CD14-positive monocyte (primary cell): ENCODE results near the gene FAM227B. TPM values are rescaled to one million over a fixed set of nuclear protein-coding genes. Genes with fewer than 3 reads are reported as not detected.
"Not testable (repeated sequence)": the region's sequence is repeated elsewhere in the genome, so short reads cannot be mapped to it uniquely, and the experiment has no call there.

Experiments
- DNase-seq, 3 donors: peaks; one replicate each; pipeline ENCODE4 v3.0.0-alpha.2; 2011 to 2022
- H2AFZ ChIP-seq: 2 replicates; pipeline ENCODE4 v1.6.0; 2012; ENCODE audit warnings: mild to moderate bottlenecking, low read depth, low read length, inconsistent platforms; ENCODE audit not compliant: insufficient read depth, poor library complexity, severe bottlenecking
- H3K27ac ChIP-seq, 2 donors: 1 replicate in 1 of 2; 2 replicates in 1 of 2; pipeline ENCODE4 v1.5.1; 2012 to 2013; ENCODE audit warnings: low read length in 2 of 2, control low read depth in 1 of 2, inconsistent platforms in 1 of 2, low read depth in 1 of 2, mild to moderate bottlenecking in 1 of 2
- H3K27me3 ChIP-seq, 2 donors: one replicate each; pipeline versions ENCODE4 v1.6.0 to v1.6.1; 2011 to 2013; ENCODE audit warnings: low read length in 2 of 2; ENCODE audit not compliant: control insufficient read depth in 2 of 2, insufficient read depth in 2 of 2
- H3K36me3 ChIP-seq, 2 donors: replicated peaks in 1 of 2; 1 replicate in 1 of 2; 2 replicates in 1 of 2; pipeline versions ENCODE4 v1.5.1 to v1.6.1; 2012 to 2013; ENCODE audit warnings: low read length in 2 of 2, control low read depth in 1 of 2, inconsistent platforms in 1 of 2, mild to moderate bottlenecking in 1 of 2; ENCODE audit not compliant: insufficient read depth in 2 of 2, control insufficient read depth in 1 of 2
- H3K4me1 ChIP-seq, 2 donors: 1 replicate in 1 of 2; 2 replicates in 1 of 2; pipeline versions ENCODE4 v1.5.1 to v1.6.1; 2012 to 2013; ENCODE audit warnings: low read length in 2 of 2, control low read depth in 1 of 2, inconsistent platforms in 1 of 2, mild to moderate bottlenecking in 1 of 2, moderate library complexity in 1 of 2; ENCODE audit not compliant: insufficient read depth in 2 of 2, control insufficient read depth in 1 of 2
- H3K4me2 ChIP-seq: replicated peaks from 2 replicates; pipeline ENCODE3; 2012; ENCODE audit warnings: low read length, moderate library complexity, mild to moderate bottlenecking; ENCODE audit not compliant: poor library complexity, severe bottlenecking; ENCODE audit errors: extremely low read depth
- H3K4me3 ChIP-seq, 3 experiments: fragments of 200-600 bp in 1 of 3; sonication (generic) in 1 of 3; replicated peaks in 1 of 3; 1 replicate in 2 of 3; 2 replicates in 1 of 3; pipeline ENCODE4 v1.5.1; 2011 to 2013; ENCODE audit warnings: low read length in 3 of 3, mild to moderate bottlenecking in 3 of 3, control low read depth in 2 of 3, low read depth in 2 of 3, inconsistent platforms in 1 of 3, moderate library complexity in 1 of 3
- H3K79me2 ChIP-seq: 2 replicates; pipeline ENCODE4 v1.6.0; 2012; ENCODE audit warnings: mild to moderate bottlenecking, control low read depth, inconsistent platforms, low read length, moderate library complexity; ENCODE audit not compliant: insufficient read depth
- H3K9ac ChIP-seq: 2 replicates; pipeline ENCODE4 v1.6.0; 2017; ENCODE audit warnings: low read length, mild to moderate bottlenecking; ENCODE audit not compliant: insufficient read depth, poor library complexity, severe bottlenecking
- H3K9me3 ChIP-seq, 2 donors: replicated peaks in 1 of 2; 1 replicate in 1 of 2; 2 replicates in 1 of 2; pipeline versions ENCODE4 v1.5.1 to v1.6.1; 2012 to 2013; ENCODE audit warnings: low read length in 2 of 2, control low read depth in 1 of 2; ENCODE audit not compliant: control insufficient read depth in 1 of 2, insufficient read depth in 1 of 2
- H4K20me1 ChIP-seq: 2 replicates; pipeline ENCODE4 v1.6.0; 2012; ENCODE audit warnings: mild to moderate bottlenecking, low read length, control low read depth, moderate library complexity; ENCODE audit not compliant: insufficient read depth
- H3K27ac Mint-ChIP-seq, 7 donors: one replicate each; pipeline ENCODE4 v1.8.0; 2020; ENCODE audit warnings: mild to moderate bottlenecking in 7 of 7, mixed read lengths in 7 of 7, moderate library complexity in 6 of 7, inconsistent platforms in 2 of 7
- H3K27me3 Mint-ChIP-seq, 3 donors: one replicate each; pipeline ENCODE4 v1.8.0; 2021 to 2022; ENCODE audit warnings: low read depth in 3 of 3, mild to moderate bottlenecking in 3 of 3, mixed read lengths in 3 of 3, moderate library complexity in 3 of 3, inconsistent platforms in 1 of 3
- H3K36me3 Mint-ChIP-seq, 2 donors: one replicate each; pipeline ENCODE4 v1.8.0; 2020; ENCODE audit warnings: mixed read lengths in 2 of 2, inconsistent platforms in 1 of 2, mild to moderate bottlenecking in 1 of 2
- H3K4me1 Mint-ChIP-seq: one replicate; pipeline ENCODE4 v1.8.0; 2020; ENCODE audit warnings: mild to moderate bottlenecking, mixed read lengths
- H3K4me3 Mint-ChIP-seq, 2 donors: one replicate each; pipeline ENCODE4 v1.8.0; 2020; ENCODE audit warnings: mild to moderate bottlenecking in 2 of 2, mixed read lengths in 2 of 2, moderate library complexity in 1 of 2
- H3K9me3 Mint-ChIP-seq, 7 donors: one replicate each; pipeline ENCODE4 v1.8.0; 2020 to 2022; ENCODE audit warnings: mixed read lengths in 7 of 7, mild to moderate bottlenecking in 6 of 7, moderate library complexity in 6 of 7, inconsistent platforms in 2 of 7
- WGBS: methylation state at CpG from one replicate; pipeline ENCODE4 v1.1.5; 2013; ENCODE audit warnings: missing lambda C conversion rate; ENCODE audit not compliant: insufficient coverage; 5-methylcytosine and 5-hydroxymethylcytosine counted together
- intact Hi-C, 2 donors: fragments of 100-400 bp; cut with micrococcal nuclease; formaldehyde crosslinking; loops; one replicate each; pipeline versions ENCODE4 v1.15.0 to v1.15.1; 2023
- polyA plus RNA-seq, 3 donors: library from polyadenylated mRNA; depleted of rRNA in 1 of 3; unstranded in 2 of 3; stranded (reverse) in 1 of 3; fragments of 300-500 nt in 2 of 3; fragments of >200 nt in 1 of 3; fragmentation: Illumina TruSeq in 2 of 3; gene quantifications; 1 replicate in 2 of 3; 2 replicates in 1 of 3; pipeline ENCODE4 v1.2.3, GENCODE V29; 2012 to 2021
- TF ChIP-seq, protein P1 (sequence below): fragments of 200-600 bp; IDR thresholded peaks from one replicate; pipeline ENCODE4 v1.8.0; 2022; ENCODE audit warnings: antibody characterized with exemption, mild to moderate bottlenecking

The FAM227B gene
- polyA plus RNA-seq, 3 donors: 0.28 to 0.72 (median 0.49) TPM

DNA sequence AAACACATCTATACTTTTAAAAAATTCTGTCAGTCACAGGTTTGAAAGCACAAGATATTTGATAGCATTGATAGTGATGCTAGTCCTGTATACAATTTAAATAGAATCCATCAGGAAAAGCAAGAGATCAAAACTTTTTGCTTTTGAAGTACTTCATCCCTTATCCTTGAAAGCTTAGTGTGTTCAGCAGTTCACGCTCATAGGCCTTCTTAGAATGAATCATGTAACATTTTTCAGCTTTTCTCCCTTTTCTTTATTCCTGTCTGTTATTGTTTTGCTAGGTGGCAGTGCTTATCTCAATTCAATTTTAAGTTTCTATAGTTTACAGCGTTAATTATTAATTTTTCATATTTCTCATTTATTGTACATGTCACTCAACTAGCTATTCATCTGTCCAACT lies 128.5 kb downstream of the FAM227B start:
- no peak overlapping the region for H3K9ac ChIP-seq
- H3K27ac ChIP-seq: no peak overlapping the region
- no peak overlapping the region for H3K27ac Mint-ChIP-seq
- no peaks in the 10 kb centered on the region for H3K9me3 Mint-ChIP-seq
- H3K36me3 Mint-ChIP-seq: no peaks in the 10 kb centered on the region
- no peaks in the 10 kb centered on the region for H4K20me1 ChIP-seq
- H2AFZ ChIP-seq: no peak overlapping the region
- intact Hi-C loops: no loop called here
- no peaks in the 10 kb centered on the region for H3K9me3 ChIP-seq
- H3K4me2 ChIP-seq: no peak overlapping the region
- peaks cover 0 to 2% (median 0%) of the 10 kb centered on the region in 3 donors for H3K27me3 Mint-ChIP-seq
- no peaks in the 10 kb centered on the region for H3K79me2 ChIP-seq
- WGBS: no CpG with 5 or more reads among the region's 2 CpGs
- H3K4me3 Mint-ChIP-seq: no peak overlapping the region
- H3K36me3 ChIP-seq: no peaks in the 10 kb centered on the region
- TF ChIP-seq, protein P1, sequence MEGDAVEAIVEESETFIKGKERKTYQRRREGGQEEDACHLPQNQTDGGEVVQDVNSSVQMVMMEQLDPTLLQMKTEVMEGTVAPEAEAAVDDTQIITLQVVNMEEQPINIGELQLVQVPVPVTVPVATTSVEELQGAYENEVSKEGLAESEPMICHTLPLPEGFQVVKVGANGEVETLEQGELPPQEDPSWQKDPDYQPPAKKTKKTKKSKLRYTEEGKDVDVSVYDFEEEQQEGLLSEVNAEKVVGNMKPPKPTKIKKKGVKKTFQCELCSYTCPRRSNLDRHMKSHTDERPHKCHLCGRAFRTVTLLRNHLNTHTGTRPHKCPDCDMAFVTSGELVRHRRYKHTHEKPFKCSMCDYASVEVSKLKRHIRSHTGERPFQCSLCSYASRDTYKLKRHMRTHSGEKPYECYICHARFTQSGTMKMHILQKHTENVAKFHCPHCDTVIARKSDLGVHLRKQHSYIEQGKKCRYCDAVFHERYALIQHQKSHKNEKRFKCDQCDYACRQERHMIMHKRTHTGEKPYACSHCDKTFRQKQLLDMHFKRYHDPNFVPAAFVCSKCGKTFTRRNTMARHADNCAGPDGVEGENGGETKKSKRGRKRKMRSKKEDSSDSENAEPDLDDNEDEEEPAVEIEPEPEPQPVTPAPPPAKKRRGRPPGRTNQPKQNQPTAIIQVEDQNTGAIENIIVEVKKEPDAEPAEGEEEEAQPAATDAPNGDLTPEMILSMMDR: no peak
- H3K4me3 ChIP-seq: no peak overlapping the region
- no peaks in the 10 kb centered on the region for H3K4me1 ChIP-seq
- H3K4me1 Mint-ChIP-seq: peaks cover 9% of the 10 kb centered on the region
- no peak for DNase-seq
- no peaks in the 10 kb centered on the region for H3K27me3 ChIP-seq

DNA sequence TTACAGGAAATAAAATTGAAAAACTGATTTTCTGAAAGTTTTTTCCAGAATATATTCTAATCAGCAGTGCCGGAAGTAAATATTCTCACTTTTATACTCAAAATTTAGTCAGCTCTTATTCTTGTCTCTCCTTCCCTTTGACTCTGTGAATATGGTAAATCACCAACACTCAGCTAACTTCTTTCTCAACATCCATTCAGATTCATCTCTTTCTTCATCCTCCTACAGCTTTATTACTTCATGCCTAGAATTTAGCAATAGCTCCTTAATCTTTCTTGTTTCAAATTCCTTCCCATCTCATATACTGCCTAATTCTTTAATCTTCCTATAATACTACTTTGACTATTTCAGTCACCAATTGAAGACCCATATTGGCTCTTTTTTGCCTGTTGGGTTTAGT lies 129.7 kb downstream of the FAM227B start:
- H3K4me1 ChIP-seq: no peaks in the 10 kb centered on the region
- no peak overlapping the region for H3K4me3 ChIP-seq
- TF ChIP-seq, protein P1: no peak
- H3K36me3 ChIP-seq: no peaks in the 10 kb centered on the region
- intact Hi-C loops: no loop called here
- no peak overlapping the region for H3K4me2 ChIP-seq
- DNase-seq: peak in 1 of 3 donors; percentile 33
- H3K27ac ChIP-seq: no peak overlapping the region
- no peaks in the 10 kb centered on the region for H3K27me3 Mint-ChIP-seq
- H3K27ac Mint-ChIP-seq: no peak overlapping the region
- H3K9me3 ChIP-seq: no peaks in the 10 kb centered on the region
- no peak overlapping the region for H3K4me3 Mint-ChIP-seq
- no peaks in the 10 kb centered on the region for H4K20me1 ChIP-seq
- H3K9ac ChIP-seq: no peak overlapping the region
- peaks cover 9% of the 10 kb centered on the region for H3K4me1 Mint-ChIP-seq
- no peaks in the 10 kb centered on the region for H3K79me2 ChIP-seq
- 100% methylated on average over 1 of the region's 1 CpG for WGBS
- no peaks in the 10 kb centered on the region for H3K9me3 Mint-ChIP-seq
- H3K27me3 ChIP-seq: no peaks in the 10 kb centered on the region
- no peaks in the 10 kb centered on the region for H3K36me3 Mint-ChIP-seq
- H2AFZ ChIP-seq: no peak overlapping the region

DNA sequence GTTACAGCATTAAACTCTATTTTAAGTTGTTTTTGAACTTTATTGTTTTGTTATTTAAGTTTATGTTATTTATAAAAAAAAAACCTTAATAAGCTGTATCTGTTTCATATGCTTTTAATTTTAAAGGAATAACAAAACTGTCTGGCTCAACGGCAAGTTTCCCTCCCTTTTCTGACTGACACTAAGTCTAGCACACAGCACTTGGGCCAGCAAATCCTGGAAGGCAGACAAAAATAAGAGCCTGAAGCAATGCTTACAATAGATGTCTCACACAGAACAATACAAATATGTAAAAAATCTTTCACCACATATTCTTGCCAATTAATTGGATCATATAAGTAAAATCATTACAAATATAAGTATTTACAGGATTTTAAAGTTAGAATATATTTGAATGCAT lies 135.2 kb downstream of the FAM227B start:
- H3K4me1 Mint-ChIP-seq, H3K9me3 Mint-ChIP-seq, H3K4me1 ChIP-seq, H3K4me3 ChIP-seq, H3K36me3 Mint-ChIP-seq, H3K36me3 ChIP-seq, H3K9ac ChIP-seq, H3K27ac Mint-ChIP-seq, H3K27ac ChIP-seq, H3K79me2 ChIP-seq, intact Hi-C loops, H3K4me3 Mint-ChIP-seq, H3K9me3 ChIP-seq, H2AFZ ChIP-seq, DNase-seq, H3K4me2 ChIP-seq, H3K27me3 ChIP-seq, H3K27me3 Mint-ChIP-seq, H4K20me1 ChIP-seq: not testable (repeated sequence)
- WGBS: no CpG with 5 or more reads among the region's 1 CpG

DNA sequence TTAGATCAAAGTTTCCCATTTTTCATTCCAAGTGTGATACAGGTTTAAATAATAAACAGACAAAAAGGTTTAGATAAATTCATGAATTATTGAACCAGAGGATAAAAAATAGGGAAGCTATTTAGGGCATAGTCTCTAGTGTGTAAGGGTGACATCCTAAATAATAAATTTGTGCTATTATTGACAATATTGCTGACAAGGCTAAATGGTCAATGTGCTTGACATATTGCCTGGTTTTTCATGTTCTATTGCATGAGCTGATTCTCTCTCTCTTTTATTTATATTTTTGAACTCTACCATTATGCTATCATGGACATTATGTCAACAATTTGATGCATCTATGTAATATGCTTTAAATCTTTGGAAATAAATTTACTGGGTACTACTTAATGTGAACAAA lies 141.6 kb downstream of the FAM227B start:
- intact Hi-C loops, H3K4me1 ChIP-seq, H3K27ac Mint-ChIP-seq: not testable (repeated sequence)

More for the DNA sequence above, 141.6 kb downstream of the FAM227B start:
- H3K27me3 ChIP-seq, H3K27me3 Mint-ChIP-seq, H3K4me3 Mint-ChIP-seq, H2AFZ ChIP-seq, H4K20me1 ChIP-seq, H3K27ac ChIP-seq, H3K36me3 Mint-ChIP-seq, H3K4me1 Mint-ChIP-seq, DNase-seq, H3K4me3 ChIP-seq, H3K4me2 ChIP-seq, H3K9me3 Mint-ChIP-seq, H3K9me3 ChIP-seq, H3K36me3 ChIP-seq, H3K9ac ChIP-seq, H3K79me2 ChIP-seq: not testable (repeated sequence)
